PC-3 (cell line): ENCODE measurements around the gene ACKR2. TPM values are rescaled to one million over a fixed set of nuclear protein-coding genes. Genes with fewer than 3 reads are reported as not detected.

Experiments
- ATAC-seq: fragments of 200-7000 bp; cut with Tn5 transposase; 2 replicates; pipeline ENCODE4 v1.9.1; 2020; ENCODE audit warnings: mild to moderate bottlenecking, moderate library complexity
- BruUV-seq: library from RNA; stranded (reverse); fragments of 400-500 nt; replicated peaks from 2 replicates; lab custom pipeline; 2021; lab: Mats Ljungman, UMichigan
- CTCF ChIA-PET: fragments of 300-600 bp; sonication (Branson Sonifier 250); formaldehyde crosslinking; loops from one replicate; lab custom pipeline; 2022; ENCODE audit warnings: antibody characterized with exemption; lab: Charles Lee
- POLR2A ChIA-PET: fragments of 300-600 bp; sonication (Branson Sonifier 250); formaldehyde crosslinking; loops from one replicate; lab custom pipeline; 2022; ENCODE audit warnings: antibody characterized with exemption; ENCODE audit not compliant: unreplicated experiment; lab: Charles Lee
- DNase-seq: peaks from one replicate; pipeline ENCODE4 v3.0.0-alpha.2; 2015
- H2AFZ ChIP-seq: fragments of 300-600 bp; sonication (generic); 2 replicates; pipeline ENCODE4 v1.6.0; 2016; ENCODE audit warnings: antibody characterized with exemption, low read length
- H3F3A ChIP-seq: fragments of 300-600 bp; sonication (generic); one replicate; pipeline ENCODE4 v1.6.0; 2017; ENCODE audit warnings: antibody characterized with exemption, low read length, control low read depth, mild to moderate bottlenecking; ENCODE audit not compliant: unreplicated experiment
- H3K27ac ChIP-seq: fragments of 300-600 bp; sonication (generic); 2 replicates; pipeline ENCODE4 v1.5.1; 2016; ENCODE audit warnings: mild to moderate bottlenecking, low read length
- H3K27me3 ChIP-seq: fragments of 300-600 bp; sonication (generic); 2 replicates; pipeline ENCODE4 v1.6.1; 2016; ENCODE audit warnings: low read length, mixed read lengths
- H3K36me3 ChIP-seq: fragments of 300-600 bp; sonication (generic); 2 replicates; pipeline ENCODE4 v1.6.1; 2016; ENCODE audit warnings: low read depth, mixed run types, low read length, mixed read lengths
- H3K4me1 ChIP-seq: fragments of 300-600 bp; sonication (generic); 2 replicates; pipeline ENCODE4 v1.5.1; 2016; ENCODE audit warnings: low read length; ENCODE audit not compliant: insufficient read depth
- H3K4me2 ChIP-seq: fragments of 300-600 bp; sonication (generic); 2 replicates; pipeline ENCODE4 v1.6.0; 2016; ENCODE audit warnings: low read length
- H3K4me3 ChIP-seq: fragments of 300-600 bp; sonication (generic); 2 replicates; pipeline ENCODE4 v1.5.1; 2016; ENCODE audit warnings: mild to moderate bottlenecking, low read length, mixed read lengths
- H3K79me2 ChIP-seq: fragments of 300-600 bp; sonication (generic); 2 replicates; pipeline ENCODE4 v1.6.1; 2017; ENCODE audit warnings: low read length, mixed read lengths
- H3K9ac ChIP-seq: fragments of 300-600 bp; sonication (generic); 2 replicates; pipeline ENCODE4 v1.6.0; 2016; ENCODE audit warnings: mild to moderate bottlenecking, low read length
- H3K9me2 ChIP-seq: fragments of 300-600 bp; sonication (generic); replicated peaks from 2 replicates; pipeline ENCODE4 v1.6.1; 2016; ENCODE audit warnings: mixed run types, low read length, mixed read lengths
- H3K9me3 ChIP-seq: fragments of 300-600 bp; sonication (generic); 2 replicates; pipeline ENCODE4 v1.6.1; 2016; ENCODE audit warnings: low read length, mixed read lengths
- H4K20me1 ChIP-seq: fragments of 300-600 bp; sonication (generic); 2 replicates; pipeline ENCODE4 v1.6.1; 2016; ENCODE audit warnings: low read length, mixed read lengths
- EZH2 ChIP-seq: fragments of 300-600 bp; sonication (generic); IDR thresholded peaks from one replicate; pipeline ENCODE4 v1.6.1; 2017; ENCODE audit warnings: antibody characterized with exemption, mild to moderate bottlenecking, low read length; ENCODE audit not compliant: unreplicated experiment
- EZH2phosphoT487 ChIP-seq: fragments of 300-600 bp; sonication (generic); IDR thresholded peaks from 2 replicates; pipeline ENCODE4 v1.6.1; 2018; ENCODE audit warnings: mild to moderate bottlenecking, antibody characterized with exemption, low read length, borderline replicate concordance
- intact Hi-C: fragments of 100-400 bp; cut with micrococcal nuclease; formaldehyde crosslinking; loops from 2 replicates; pipeline ENCODE4 v1.9.0; 2023
- total RNA-seq: library from RNA; depleted of rRNA; stranded (reverse); fragments of >200 nt; gene quantifications from 2 replicates; pipeline ENCODE4 v1.2.3, GENCODE V29; 2014
- TF ChIP-seq, protein P1 (sequence below): fragments of 300-600 bp; sonication (generic); conservative IDR thresholded peaks from 2 replicates; pipeline ENCODE4 v1.5.1; 2017; ENCODE audit warnings: antibody characterized with exemption, low read depth, mild to moderate bottlenecking, low read length

The ACKR2 gene
- total RNA-seq, 1 experiment from 2014 or later = 3.9 TPM

DNA sequence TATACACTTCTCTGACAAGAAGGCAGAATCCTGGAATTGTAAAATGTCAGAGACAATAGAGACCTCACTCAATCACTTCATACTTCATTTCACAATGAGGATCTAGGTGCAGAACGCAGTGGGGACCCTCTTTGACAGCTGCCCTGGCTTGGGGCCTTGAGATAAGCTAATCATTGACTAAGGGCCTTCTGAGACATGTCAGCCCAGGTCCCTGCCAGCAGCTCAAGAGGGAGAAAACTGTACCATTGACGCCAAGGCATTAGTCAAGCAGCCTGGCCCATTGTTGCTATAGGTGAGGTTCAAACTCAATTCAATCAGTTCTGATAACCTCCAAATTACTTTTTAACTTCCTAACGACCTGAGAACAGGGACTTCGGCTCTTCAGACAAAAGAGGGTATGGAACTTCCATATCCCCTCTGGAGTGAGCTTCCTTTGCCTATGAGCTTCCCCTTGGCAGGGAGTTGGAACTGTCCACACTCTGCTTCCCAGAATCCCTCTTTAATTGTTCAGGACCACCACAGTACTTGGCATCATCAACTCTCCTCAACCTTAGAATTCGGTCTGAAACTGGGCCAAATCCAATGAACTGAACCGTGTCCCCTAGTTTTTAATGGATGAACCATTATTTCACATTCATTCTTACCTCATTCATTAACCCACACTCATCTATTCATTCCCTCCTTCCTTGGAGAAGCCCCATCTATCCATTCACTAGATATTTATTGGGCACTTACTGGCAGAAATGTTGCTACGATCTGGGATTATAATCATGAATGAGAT lies 67.9 kb downstream of the ACKR2 start:
- TF ChIP-seq EZH2phosphoT487 (no peak), EZH2 (no peak)
- TF ChIP-seq, protein P1, sequence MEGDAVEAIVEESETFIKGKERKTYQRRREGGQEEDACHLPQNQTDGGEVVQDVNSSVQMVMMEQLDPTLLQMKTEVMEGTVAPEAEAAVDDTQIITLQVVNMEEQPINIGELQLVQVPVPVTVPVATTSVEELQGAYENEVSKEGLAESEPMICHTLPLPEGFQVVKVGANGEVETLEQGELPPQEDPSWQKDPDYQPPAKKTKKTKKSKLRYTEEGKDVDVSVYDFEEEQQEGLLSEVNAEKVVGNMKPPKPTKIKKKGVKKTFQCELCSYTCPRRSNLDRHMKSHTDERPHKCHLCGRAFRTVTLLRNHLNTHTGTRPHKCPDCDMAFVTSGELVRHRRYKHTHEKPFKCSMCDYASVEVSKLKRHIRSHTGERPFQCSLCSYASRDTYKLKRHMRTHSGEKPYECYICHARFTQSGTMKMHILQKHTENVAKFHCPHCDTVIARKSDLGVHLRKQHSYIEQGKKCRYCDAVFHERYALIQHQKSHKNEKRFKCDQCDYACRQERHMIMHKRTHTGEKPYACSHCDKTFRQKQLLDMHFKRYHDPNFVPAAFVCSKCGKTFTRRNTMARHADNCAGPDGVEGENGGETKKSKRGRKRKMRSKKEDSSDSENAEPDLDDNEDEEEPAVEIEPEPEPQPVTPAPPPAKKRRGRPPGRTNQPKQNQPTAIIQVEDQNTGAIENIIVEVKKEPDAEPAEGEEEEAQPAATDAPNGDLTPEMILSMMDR = no peak
- no peaks in the 10 kb centered on the region for H3F3A ChIP-seq
- H3K9ac ChIP-seq = no peak overlapping the region
- no peak for DNase-seq
- no peak overlapping the region for H3K4me2 ChIP-seq
- no peaks in the 10 kb centered on the region for H3K9me2 ChIP-seq
- intact Hi-C loops = no loop called here
- no peaks in the 10 kb centered on the region for H4K20me1 ChIP-seq
- no peaks in the 10 kb centered on the region for H3K9me3 ChIP-seq
- H3K27me3 ChIP-seq = 0 out of 2 replicates have a peak, but pooled peaks cover 3% of the 10 kb centered on the region
- no peak overlapping the region for H3K27ac ChIP-seq
- H3K4me3 ChIP-seq = no peak overlapping the region
- H3K79me2 ChIP-seq = no peaks in the 10 kb centered on the region
- CTCF ChIA-PET = no interaction called here
- POLR2A ChIA-PET = no interaction called here
- no peaks in the 10 kb centered on the region for H3K36me3 ChIP-seq
- no peak overlapping the region for H2AFZ ChIP-seq
- no peak for ATAC-seq
- BruUV-seq = no TSS peak
- peaks cover 5% of the 10 kb centered on the region; the same call in 1 of the 2 replicates for H3K4me1 ChIP-seq

DNA sequence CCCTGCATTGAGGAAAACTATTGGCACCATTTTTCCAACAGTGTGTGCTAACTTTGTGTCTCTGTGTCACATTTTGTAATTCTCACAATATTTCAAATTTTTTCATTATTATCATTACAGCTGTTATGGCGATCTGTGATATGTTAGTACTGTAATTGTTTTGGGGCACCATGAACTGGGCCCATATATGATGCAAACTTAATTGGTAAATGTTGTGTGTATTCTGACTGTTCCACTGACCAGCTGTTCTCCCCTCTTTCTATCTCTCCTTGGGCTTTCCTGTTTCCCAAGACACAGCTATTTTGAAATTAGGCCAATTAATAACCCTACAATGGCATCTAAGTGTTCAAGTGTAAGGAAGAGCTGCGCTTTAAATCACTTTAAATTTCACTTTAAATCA lies 68.6 kb downstream of the ACKR2 start:
- POLR2A ChIA-PET = no interaction called here
- Histone ChIP-seq H3K9me2 (no peaks in the 10 kb centered on the region), H3K4me3 (no peak overlapping the region), H3F3A (no peaks in the 10 kb centered on the region), H3K4me1 (peaks cover 5% of the 10 kb centered on the region; the same call in 1 of the 2 replicates), H3K79me2 (no peaks in the 10 kb centered on the region), H3K27ac (no peak overlapping the region), H3K4me2 (no peak overlapping the region), H2AFZ (no peak overlapping the region), H4K20me1 (no peaks in the 10 kb centered on the region), H3K27me3 (0 out of 2 replicates have a peak, but pooled peaks cover under 1% of the 10 kb centered on the region), H3K36me3 (no peaks in the 10 kb centered on the region), H3K9me3 (no peaks in the 10 kb centered on the region), H3K9ac (no peak overlapping the region)
- TF ChIP-seq EZH2 (no peak), EZH2phosphoT487 (no peak)
- TF ChIP-seq, protein P1 = no peak
- ATAC-seq = no peak
- no peak for DNase-seq
- no TSS peak for BruUV-seq
- intact Hi-C loops = no loop called here
- CTCF ChIA-PET = interaction anchor here (0.7 to 1.2 kb wide), 2 partner anchors 8 to 39 kb away, joined by 3 to 4 read pairs; no protein-coding TSS in a partner anchor

DNA sequence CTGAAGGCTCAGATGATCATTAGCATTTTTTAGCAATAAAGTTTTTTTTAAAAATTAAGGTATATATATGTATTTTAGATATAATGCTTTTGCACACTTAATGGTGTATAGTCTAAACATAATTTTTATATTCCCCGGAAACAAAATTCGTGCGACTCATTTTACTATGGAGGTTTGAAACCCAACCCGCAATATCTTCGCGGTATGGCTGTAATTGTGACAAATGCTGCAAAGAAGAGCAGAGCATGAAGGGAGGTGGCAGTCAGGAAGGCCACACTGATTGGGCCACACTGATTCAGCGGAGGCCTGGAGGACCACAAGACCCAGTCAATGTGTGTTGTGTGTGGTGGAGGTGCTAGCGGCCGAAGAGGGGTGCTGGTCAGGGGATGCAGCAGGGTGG lies 70.9 kb downstream of the ACKR2 start:
- peak overlapping the region; percentile 89 for H3K4me2 ChIP-seq
- TF ChIP-seq, protein P1 = no peak
- TF ChIP-seq EZH2phosphoT487 (no peak), EZH2 (no peak)
- no peaks in the 10 kb centered on the region for H3K27me3 ChIP-seq
- peak overlapping the region; percentile 68; the same call in 1 of the 2 replicates for H3K4me3 ChIP-seq
- no peak for DNase-seq
- POLR2A ChIA-PET = no interaction called here
- H3K79me2 ChIP-seq = no peaks in the 10 kb centered on the region
- H3K36me3 ChIP-seq = no peaks in the 10 kb centered on the region
- peak overlapping the region; percentile 88; the same call in 1 of the 2 replicates for H2AFZ ChIP-seq
- no peaks in the 10 kb centered on the region for H3F3A ChIP-seq
- H3K4me1 ChIP-seq = peaks cover 19% of the 10 kb centered on the region
- no peak for ATAC-seq
- H4K20me1 ChIP-seq = no peaks in the 10 kb centered on the region
- BruUV-seq = no TSS peak
- no peaks in the 10 kb centered on the region for H3K9me2 ChIP-seq
- intact Hi-C loops = loop anchor here (5.0 kb wide), 1 partner anchor 648 kb away; no protein-coding TSS in a partner anchor
- H3K27ac ChIP-seq = no peak overlapping the region
- H3K9me3 ChIP-seq = no peaks in the 10 kb centered on the region
- H3K9ac ChIP-seq = no peak overlapping the region
- CTCF ChIA-PET = no interaction called here
